Ovary (tissue), 3 donors: ENCODE data around the gene ZNF487.

Source experiments
- EP300 ChIP-seq: sonication (generic); formaldehyde crosslinking; IDR thresholded peaks from one replicate; pipeline ENCODE4 v1.6.1; 2017; ENCODE audit warnings: antibody characterized with exemption
- POLR2A ChIP-seq: fragments of 450-650 bp; IDR thresholded peaks from one replicate; pipeline ENCODE4 v1.6.1; 2017; ENCODE audit warnings: antibody characterized with exemption, mild to moderate bottlenecking, moderate library complexity
- TF ChIP-seq, protein P1 (sequence below), 3 donors: fragments of 450-650 bp in 2 of 3; fragments of 200-600 bp in 1 of 3; IDR thresholded peaks; one replicate each; pipeline versions ENCODE4 v1.5.1 to v1.8.0; 2016 to 2022; ENCODE audit warnings: antibody characterized with exemption in 3 of 3, mild to moderate bottlenecking in 1 of 3
- donor health status: DM: no; HTN: no; CAD: no.

- TF ChIP-seq, protein P1, sequence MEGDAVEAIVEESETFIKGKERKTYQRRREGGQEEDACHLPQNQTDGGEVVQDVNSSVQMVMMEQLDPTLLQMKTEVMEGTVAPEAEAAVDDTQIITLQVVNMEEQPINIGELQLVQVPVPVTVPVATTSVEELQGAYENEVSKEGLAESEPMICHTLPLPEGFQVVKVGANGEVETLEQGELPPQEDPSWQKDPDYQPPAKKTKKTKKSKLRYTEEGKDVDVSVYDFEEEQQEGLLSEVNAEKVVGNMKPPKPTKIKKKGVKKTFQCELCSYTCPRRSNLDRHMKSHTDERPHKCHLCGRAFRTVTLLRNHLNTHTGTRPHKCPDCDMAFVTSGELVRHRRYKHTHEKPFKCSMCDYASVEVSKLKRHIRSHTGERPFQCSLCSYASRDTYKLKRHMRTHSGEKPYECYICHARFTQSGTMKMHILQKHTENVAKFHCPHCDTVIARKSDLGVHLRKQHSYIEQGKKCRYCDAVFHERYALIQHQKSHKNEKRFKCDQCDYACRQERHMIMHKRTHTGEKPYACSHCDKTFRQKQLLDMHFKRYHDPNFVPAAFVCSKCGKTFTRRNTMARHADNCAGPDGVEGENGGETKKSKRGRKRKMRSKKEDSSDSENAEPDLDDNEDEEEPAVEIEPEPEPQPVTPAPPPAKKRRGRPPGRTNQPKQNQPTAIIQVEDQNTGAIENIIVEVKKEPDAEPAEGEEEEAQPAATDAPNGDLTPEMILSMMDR (IDR thresholded peaks at IDR 0.05), result peak; percentile 54 to 74 (median 58)
- no peak for TF ChIP-seq EP300
- TF ChIP-seq POLR2A, result no peak
These were observed 25.0 kb downstream of the ZNF487 start for GRCh38 chr10:43461950-43462349.
